GM18951 (cell line): Measurements from ENCODE around the gene NUDT16L1.

Experiments
- POLR2A ChIP-seq: IDR thresholded peaks from 4 replicates; pipeline ENCODE4 v1.6.1; 2011; ENCODE audit warnings: mild to moderate bottlenecking; ENCODE audit not compliant: insufficient read length, insufficient read depth; ENCODE audit errors: extremely low read depth
- in situ Hi-C: fragments of 300-500 bp; cut with MboI; formaldehyde crosslinking; loops from one replicate; pipeline ENCODE4 v1.12.0; 2022; ENCODE audit warnings: low sequenced_read_pairs, mixed read lengths, inconsistent platforms; ENCODE audit not compliant: unreplicated experiment

Gene NUDT16L1

DNA sequence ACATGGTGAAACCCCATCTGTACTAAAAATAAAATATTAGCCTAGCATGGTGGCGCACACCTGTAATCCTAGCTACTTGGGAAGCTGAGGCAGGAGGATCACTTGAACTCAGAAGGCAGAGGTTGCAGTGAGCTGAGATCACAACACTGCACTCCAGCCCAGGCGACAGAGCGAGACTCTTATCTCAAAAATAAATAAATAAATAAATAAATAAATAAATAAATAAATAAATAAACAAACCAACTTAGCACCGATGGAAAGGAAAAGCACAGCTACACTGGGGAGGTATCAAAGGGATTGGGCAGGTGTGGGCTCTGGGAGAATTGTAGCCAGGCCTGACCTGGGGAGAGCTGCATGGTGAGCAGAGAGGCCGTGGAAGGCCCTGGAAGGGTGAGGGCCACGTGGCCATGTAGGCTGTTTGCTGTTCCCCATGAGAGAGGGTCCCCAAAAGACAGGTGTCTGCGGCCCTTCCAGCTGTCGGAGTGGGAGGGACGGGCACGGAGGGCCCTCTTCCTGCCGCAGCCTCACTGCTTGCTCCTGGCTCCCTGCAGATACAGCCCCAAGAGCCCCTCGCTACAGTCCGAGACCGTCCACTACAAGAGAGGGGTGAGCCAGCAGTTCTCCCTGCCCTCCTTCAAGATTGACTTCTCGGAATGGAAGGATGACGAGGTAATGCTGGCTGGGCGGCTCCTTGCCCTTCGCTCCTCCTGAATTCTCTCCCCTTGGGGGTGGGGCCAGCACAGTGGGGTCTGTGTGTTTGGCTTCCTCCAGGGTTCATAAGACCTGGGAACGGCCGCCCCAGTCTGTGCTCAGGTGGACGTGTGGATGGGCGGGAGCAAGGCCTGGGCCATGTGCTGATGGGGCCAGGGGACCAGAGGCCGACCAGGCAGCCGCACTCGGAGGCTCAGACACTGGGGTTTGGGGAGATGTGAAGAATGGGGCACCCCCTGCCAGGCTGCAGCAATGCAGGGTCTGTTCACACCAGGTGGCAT, 36.4 kb upstream of the NUDT16L1 start:
- TF ChIP-seq POLR2A = no peak
- in situ Hi-C loops = no loop called here

DNA sequence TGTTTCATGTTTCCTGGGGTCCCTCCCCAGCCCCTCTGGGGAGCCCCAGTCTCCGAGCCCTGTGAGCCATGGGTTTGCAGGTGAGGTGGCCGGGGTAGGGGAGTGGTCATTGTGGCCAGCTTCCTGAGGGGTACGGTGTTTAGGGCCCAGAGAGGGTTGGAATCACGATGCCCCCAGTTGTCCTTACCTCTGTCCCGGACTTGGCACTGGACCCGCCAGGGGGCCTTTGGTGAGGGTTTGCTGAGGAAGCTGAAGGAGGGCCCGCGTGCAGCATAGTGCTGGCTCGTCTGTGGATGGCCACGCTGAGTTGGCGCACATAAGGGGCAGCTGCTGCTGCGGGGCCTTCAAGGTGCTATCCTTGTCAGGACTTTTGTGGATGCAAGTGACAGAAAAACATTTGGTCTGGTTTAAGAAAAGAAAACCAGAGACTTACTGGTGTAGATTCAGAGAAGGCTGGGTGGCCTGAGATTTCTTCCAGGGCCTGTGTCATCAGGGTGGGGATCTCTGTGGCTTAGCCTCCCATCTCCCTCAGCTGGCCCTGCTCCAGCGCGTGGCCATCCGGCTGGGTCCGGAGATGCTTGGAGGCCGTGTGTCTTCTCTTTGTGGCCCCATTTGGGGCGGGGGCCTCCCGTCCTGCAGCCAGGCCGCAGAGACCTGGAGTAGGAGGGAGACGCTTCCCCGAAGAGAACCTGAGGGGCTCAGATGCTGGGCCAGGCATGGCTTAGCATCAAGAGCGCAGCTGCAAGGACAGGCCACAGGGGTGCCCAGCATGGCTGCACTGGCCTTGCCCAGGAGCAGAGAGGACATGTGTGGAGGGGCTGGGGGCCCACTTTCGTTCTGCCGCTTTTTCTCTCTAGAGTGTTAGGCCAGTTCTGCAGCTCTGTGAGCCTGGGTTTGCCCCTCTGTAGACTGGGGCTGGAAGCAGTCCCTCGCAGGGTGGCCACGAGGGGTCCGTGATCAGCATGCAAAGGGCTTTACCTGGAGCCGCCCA, 33.7 kb upstream of the NUDT16L1 start:
- in situ Hi-C loops = no loop called here
- no peak for TF ChIP-seq POLR2A

DNA sequence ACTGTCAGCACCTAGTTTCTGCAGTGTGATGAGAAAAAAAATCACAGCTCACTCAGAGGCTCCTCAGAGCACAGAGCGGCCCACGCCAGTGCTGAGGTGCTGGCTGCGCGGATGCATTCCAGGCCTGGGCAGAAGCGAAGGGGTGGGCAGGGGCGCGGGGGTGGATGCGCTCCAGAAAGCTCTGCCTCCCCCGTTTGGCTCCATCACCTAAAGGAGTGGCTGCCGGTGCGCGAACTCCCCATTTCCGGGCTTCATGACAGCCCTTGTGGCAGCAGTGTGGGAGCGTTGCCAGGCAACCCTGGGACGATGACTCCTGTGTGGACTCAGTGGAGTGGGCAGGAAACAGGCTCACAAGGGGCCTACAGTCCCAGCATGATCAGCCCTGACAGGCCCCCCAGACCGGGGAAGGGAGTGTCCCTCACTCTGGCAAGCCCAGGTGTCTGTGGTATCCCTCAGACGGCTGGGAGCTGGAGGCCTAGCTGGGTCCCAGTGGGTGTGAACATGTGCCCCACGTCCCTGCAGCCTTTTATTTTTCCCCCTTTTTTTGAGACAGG, 32.8 kb upstream of the NUDT16L1 start:
- in situ Hi-C loops = no loop called here
- no peak for TF ChIP-seq POLR2A

DNA sequence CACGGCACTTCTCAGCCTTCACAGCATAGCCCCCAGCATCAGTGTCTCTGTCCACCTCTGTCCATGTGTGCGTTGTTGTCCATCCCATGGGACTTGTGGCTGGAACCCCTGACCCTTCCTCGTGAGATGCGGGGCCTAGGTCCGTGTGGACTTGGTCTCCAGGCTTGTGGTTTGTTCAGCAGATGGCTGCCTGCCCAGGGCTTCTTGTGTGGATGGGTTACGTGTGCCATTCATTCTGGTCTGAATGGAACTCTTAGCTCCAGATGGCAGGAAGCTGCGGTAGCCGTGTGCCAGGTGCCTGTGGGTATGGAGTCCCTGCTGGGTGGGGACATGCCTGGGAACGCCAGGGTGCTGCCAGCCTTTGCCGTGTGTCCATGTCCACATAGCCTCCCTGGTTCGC, 31.7 kb upstream of the NUDT16L1 start:
- no peak for TF ChIP-seq POLR2A
- in situ Hi-C loops = no loop called here

DNA sequence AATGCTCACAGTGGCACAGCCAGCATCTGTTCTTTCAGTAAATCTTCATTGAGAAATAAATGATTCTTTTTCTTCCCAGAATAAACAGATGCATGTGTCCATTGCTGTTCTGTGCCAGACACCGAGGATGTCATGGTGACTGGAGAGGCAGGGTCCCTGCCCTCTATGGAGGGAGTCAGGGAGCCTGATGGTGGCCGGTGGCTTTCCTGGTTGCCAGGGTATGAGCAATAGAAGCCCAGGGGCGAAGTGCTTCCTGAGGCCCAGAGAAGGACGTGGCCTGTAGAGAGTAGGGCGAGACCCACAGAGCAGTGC, 29.9 kb upstream of the NUDT16L1 start:
- TF ChIP-seq POLR2A = no peak
- in situ Hi-C loops = no loop called here

DNA sequence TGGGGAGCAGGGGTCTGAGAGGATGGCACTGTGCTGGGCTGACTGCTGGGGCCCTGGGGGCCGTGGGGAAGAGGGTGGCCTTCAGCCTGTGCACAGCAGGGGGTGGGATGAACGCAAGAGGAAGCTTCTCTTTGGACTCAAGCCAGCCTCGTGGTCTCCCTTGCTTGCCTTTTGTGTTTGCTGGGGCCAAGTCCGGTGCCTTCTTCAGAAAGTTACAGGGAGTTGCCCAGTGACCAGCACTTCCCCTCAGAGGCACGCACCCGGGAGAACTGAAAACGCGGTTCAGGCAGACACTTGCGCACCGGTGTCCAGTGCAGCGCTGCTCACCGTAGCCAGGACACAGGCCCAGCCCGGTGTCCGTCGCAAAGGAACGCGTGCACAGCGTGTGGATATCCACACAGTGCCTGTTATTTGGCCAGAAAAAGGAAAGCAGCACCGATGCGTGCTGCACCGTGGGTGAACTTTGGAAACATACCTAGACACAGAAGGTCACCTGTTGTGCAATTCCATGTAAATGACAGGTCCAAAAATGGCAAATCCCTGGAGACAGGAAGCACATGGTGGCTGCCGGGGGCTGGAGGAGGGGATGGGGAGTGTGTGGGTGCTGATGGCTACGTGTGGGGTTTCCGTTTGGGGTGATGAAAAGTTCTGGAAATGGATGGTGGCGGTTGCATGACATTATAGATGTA, 29.4 kb upstream of the NUDT16L1 start:
- in situ Hi-C loops = no loop called here
- TF ChIP-seq POLR2A = no peak

DNA sequence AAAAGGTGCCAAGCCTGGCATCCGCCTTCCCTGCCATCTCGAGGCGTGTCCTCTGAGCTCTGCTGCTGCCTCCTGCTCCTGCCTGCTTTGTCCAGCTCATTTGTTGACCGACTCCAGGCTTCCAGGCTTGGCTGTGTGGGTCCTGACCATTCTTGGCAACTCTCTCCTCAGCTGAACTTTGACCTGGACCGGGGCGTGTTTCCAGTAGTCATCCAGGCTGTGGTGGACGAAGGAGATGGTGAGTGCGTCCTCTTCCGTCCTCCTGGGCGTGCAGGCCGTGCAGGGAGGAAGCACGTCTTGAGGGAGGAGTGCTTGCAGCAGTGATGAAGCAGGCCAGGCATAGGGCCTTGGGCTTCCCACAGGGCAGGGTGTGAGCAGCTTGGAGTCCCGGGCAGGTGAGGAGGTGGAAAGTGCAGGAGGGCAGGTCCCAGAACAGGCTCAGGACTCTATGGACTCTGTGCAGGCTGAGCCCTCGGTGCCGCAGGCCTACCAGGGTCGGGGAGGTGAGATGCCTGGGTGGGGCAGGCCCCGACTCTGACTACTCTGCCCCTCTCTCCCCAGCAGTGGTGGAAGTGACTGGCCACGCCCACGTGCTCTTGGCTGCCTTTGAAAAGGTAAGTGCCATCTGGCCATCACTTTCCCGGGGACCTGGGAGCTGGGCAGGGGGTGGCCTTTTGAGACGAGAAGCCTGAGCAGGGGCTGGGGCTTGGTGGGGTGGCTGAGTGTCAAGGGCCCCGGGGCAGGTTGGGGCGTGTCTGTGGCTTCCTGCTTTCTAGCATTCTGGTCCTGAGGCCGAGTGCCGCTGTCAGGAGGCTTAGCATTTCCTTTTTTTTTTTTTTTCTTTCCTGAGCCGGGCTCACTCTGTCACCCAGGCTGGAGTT, 28.6 kb upstream of the NUDT16L1 start:
- in situ Hi-C loops = no loop called here
- TF ChIP-seq POLR2A = no peak

DNA sequence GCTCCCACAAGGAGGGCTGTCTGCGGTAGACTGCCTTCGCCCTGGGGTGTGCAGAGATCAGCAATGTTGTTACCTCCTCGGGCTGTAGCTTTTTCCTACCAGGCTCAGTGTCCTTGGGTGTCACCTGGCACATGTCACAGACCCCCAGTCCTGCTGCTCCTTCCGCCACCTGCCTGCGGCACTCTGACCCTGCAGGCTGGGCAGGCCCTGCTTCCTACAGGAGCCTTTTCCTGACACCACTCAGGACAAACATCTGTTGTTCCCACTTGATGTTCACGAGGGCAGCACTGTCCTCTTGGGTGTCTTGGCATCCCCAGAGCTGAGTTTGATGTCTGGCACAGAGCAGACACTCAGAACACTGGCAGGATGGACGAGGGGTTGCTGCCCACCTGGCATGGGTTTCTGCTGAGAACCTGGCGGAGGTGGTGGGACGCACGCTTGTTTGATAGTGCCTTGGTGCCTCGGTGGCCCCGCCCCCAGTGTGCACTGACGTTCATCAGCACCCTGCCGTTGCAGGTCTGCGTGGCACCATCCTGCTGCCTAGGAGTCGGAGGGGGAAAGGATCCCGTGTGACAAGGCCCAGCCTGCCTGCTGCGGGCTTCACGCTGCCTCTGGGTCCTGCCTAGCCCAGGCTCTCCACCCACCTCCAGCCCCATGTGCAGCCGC, 26.7 kb upstream of the NUDT16L1 start:
- in situ Hi-C loops = no loop called here
- no peak for TF ChIP-seq POLR2A

DNA sequence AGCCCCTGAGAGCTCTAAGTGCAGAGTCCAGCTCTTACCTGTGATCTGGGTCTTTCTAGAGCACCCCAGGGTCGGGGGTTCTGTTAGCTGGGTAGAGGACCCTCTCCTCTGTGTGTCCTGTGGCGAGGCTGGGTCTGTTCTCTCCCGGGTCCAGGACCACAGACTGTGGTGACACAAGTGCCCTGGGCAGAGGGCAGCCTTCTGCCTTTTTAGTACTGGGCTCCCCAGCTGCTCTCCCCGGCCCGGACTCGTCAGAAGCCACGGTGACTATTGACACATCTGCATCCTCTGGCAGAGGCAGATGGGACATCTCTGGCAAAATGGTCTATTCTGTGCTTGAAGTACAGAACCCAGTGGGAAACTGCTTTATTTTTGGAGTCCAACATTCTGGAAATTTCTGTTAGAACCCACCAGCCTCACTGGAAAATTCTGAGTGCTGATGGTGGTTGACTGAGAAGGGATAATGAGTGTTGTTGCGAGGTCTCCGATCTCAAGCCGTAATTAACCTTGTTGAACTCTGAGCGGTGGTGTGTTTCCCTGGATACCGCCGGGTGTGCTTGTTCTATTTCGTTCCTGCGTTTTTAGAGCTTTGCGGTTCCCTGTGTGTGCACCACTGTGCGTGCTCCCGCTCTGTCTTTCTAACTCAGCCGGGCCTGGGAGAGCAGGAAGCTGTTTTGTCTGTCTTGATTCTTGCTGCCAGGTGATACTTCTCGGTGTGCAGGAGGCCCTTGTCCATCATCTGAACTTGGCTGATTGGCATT, 26.0 kb upstream of the NUDT16L1 start:
- in situ Hi-C loops = no loop called here
- TF ChIP-seq POLR2A = no peak

DNA sequence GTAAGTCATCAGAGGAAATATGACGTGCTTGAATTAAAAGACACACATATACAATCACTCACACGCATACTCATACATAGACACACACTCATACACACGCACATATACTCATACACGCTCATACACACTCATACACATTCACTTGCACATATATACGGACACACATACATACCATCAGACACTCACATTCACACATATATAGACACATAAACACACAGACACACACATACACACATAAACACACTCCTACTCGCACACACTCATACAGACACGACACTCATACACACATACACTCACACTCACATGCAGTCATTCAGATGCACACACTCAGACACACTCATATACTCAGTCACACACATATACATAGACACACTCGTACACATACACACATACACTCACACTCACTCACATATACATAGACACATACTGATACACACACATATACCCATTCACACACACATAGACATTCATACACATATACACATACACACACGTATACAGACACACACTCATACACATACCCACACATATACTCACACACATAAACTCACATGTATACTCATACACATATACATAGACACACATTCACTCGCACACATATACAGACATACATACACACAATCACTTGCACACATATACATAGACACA, 24.9 kb upstream of the NUDT16L1 start:
- in situ Hi-C loops = no loop called here
- no peak for TF ChIP-seq POLR2A
